Endothelial cell of umbilical vein (primary cell): Measurements from ENCODE around the gene ATP5ME. TPM values are rescaled to one million over a fixed set of nuclear protein-coding genes. Genes with fewer than 3 reads are reported as not detected.

Experiments
- BruUV-seq: library from RNA; stranded (reverse); fragments of 400-500 nt; replicated peaks from 2 replicates; lab custom pipeline; 2021; lab: Mats Ljungman, UMichigan
- CTCF ChIA-PET: fragments of 300-600, 350-600 bp; sonication (Branson Sonifier 250); formaldehyde crosslinking; loops from one replicate; lab custom pipeline; 2021; ENCODE audit warnings: antibody characterized with exemption, inconsistent platforms; lab: Charles Lee
- POLR2A ChIA-PET: fragments of 300-600, 350-600 bp; sonication (Branson Sonifier 250); formaldehyde crosslinking; loops from one replicate; lab custom pipeline; 2021; ENCODE audit warnings: antibody characterized with exemption, inconsistent platforms; lab: Charles Lee
- DNase-seq: peaks from one replicate; pipeline ENCODE4 v3.0.0-alpha.2; 2011; ENCODE audit warnings: low read depth, low spot score
- FAIRE-seq: peaks from 2 replicates; lab custom pipeline; 2011; peaks lifted over from hg19 to GRCh38; lab: Jason Lieb, UNC
- H2AFZ ChIP-seq: 2 replicates; pipeline ENCODE4 v1.6.0; 2012; ENCODE audit warnings: low read depth, low read length, control low read depth, inconsistent platforms
- H3K27ac ChIP-seq: 2 replicates; pipeline ENCODE4 v1.5.1; 2011; ENCODE audit warnings: low read depth, mild to moderate bottlenecking, control low read depth, low read length, moderate library complexity; ENCODE audit not compliant: insufficient read depth
- H3K27me3 ChIP-seq, 2 experiments: 2 replicates each; pipeline versions ENCODE4 v1.6.0 to v1.6.1; 2011; ENCODE audit warnings: low read length in 2 of 2, mixed read lengths in 1 of 2; ENCODE audit not compliant: control insufficient read depth in 2 of 2, insufficient read depth in 2 of 2
- H3K36me3 ChIP-seq, 2 experiments: 2 replicates in 1 of 2; 3 replicates in 1 of 2; pipeline ENCODE4 v1.5.1; 2011; ENCODE audit warnings: low read length in 2 of 2, mild to moderate bottlenecking in 1 of 2, moderate library complexity in 1 of 2; ENCODE audit not compliant: control insufficient read depth in 2 of 2, insufficient read depth in 2 of 2; ENCODE audit errors: extremely low read depth in 1 of 2
- H3K4me1 ChIP-seq: 3 replicates; pipeline ENCODE4 v1.5.1; 2011; ENCODE audit warnings: mild to moderate bottlenecking, low read length; ENCODE audit not compliant: control insufficient read depth, insufficient read depth; ENCODE audit errors: extremely low read depth
- H3K4me2 ChIP-seq: 2 replicates; pipeline ENCODE4 v1.6.1; 2011; ENCODE audit warnings: low read length, control low read depth, mixed read lengths; ENCODE audit not compliant: insufficient read depth
- H3K4me3 ChIP-seq, 3 experiments: fragments of 200-600 bp in 1 of 3; sonication (generic), shearing (Covaris generic) in 1 of 3; replicated peaks in 1 of 3; 2 replicates each; pipeline ENCODE4 v1.5.1; 2011 to 2016; ENCODE audit warnings: control low read depth in 3 of 3, low read length in 3 of 3, mild to moderate bottlenecking in 2 of 3, inconsistent platforms in 1 of 3, low read depth in 1 of 3, moderate library complexity in 1 of 3; ENCODE audit not compliant: insufficient read depth in 1 of 3
- H3K79me2 ChIP-seq: 2 replicates; pipeline ENCODE4 v1.6.0; 2012; ENCODE audit warnings: low read length, inconsistent platforms; ENCODE audit not compliant: control insufficient read depth, insufficient read depth
- H3K9ac ChIP-seq: replicated peaks from 2 replicates; pipeline ENCODE3; 2011; ENCODE audit warnings: low read length, control low read depth; ENCODE audit not compliant: insufficient read depth; ENCODE audit errors: extremely low read depth
- H3K9me1 ChIP-seq: replicated peaks from 3 replicates; pipeline ENCODE4 v1.6.0; 2011; ENCODE audit warnings: mild to moderate bottlenecking, low read length; ENCODE audit not compliant: control insufficient read depth, insufficient read depth; ENCODE audit errors: extremely low read depth
- H3K9me3 ChIP-seq: replicated peaks from 2 replicates; pipeline ENCODE4 v1.5.1; 2012; ENCODE audit warnings: low read length, inconsistent platforms; ENCODE audit not compliant: control insufficient read depth, insufficient read depth
- H4K20me1 ChIP-seq: replicated peaks from 2 replicates; pipeline ENCODE3; 2011; ENCODE audit warnings: mild to moderate bottlenecking, low read length; ENCODE audit not compliant: control insufficient read depth, insufficient read depth; ENCODE audit errors: extremely low read depth
- CTCF ChIP-seq, 2 donors: IDR thresholded peaks; 1 replicate in 1 of 2; 2 replicates in 1 of 2; pipeline ENCODE4 v1.5.1; 2011; ENCODE audit warnings: low read length in 2 of 2, mild to moderate bottlenecking in 2 of 2, moderate library complexity in 2 of 2, control low read depth in 1 of 2, inconsistent platforms in 1 of 2, low read depth in 1 of 2; ENCODE audit not compliant: insufficient read depth in 1 of 2; ENCODE audit errors: extremely low read depth in 1 of 2
- FOS ChIP-seq: IDR thresholded peaks from 2 replicates; pipeline ENCODE4 v1.6.1; 2011; ENCODE audit warnings: mild to moderate bottlenecking, low read length, moderate library complexity, borderline replicate concordance; ENCODE audit not compliant: insufficient read depth
- GATA2 ChIP-seq: IDR thresholded peaks from 2 replicates; pipeline ENCODE4 v1.7.0; 2011; ENCODE audit warnings: low read depth, mild to moderate bottlenecking, moderate library complexity, mixed read lengths, low read length; ENCODE audit not compliant: insufficient read length, insufficient read depth
- JUN ChIP-seq: IDR thresholded peaks from 2 replicates; pipeline ENCODE4 v1.6.1; 2011; ENCODE audit warnings: borderline replicate concordance, low read depth; ENCODE audit not compliant: insufficient read length, insufficient read depth
- MYC ChIP-seq: IDR thresholded peaks from one replicate; pipeline ENCODE4 v1.6.1; 2011; ENCODE audit warnings: mild to moderate bottlenecking, low read depth, low read length
- POLR2AphosphoS5 ChIP-seq: IDR thresholded peaks from 2 replicates; pipeline ENCODE4 v1.6.1; 2012; ENCODE audit warnings: low read depth, mild to moderate bottlenecking, control low read depth, low read length, moderate library complexity; ENCODE audit not compliant: insufficient read depth
- dilution Hi-C: fragments of 300-500 bp; cut with MboI; formaldehyde crosslinking; loops from one replicate; pipeline ENCODE4 v1.15.0; 2019; ENCODE audit warnings: low sequenced_read_pairs; ENCODE audit not compliant: extremely low pct_ligation_motif_present
- intact Hi-C: fragments of 100-400 bp; cut with micrococcal nuclease; formaldehyde crosslinking; loops from one replicate; pipeline ENCODE4 v1.10.0; 2022
- polyA plus RNA-seq, 4 experiments: library from polyadenylated mRNA; depleted of rRNA in 3 of 4; stranded (reverse) in 3 of 4; unstranded in 1 of 4; fragments of >200 nt; gene quantifications; 2 replicates each; pipeline versions ENCODE4 v1.2.1 to v1.2.3, GENCODE V29; 2011 to 2012; ENCODE audit warnings: missing spikeins in 1 of 4
- total RNA-seq: library from RNA; stranded (reverse); gene quantifications from 2 replicates; pipeline ENCODE4 v1.2.3, GENCODE V29; 2021
- TF ChIP-seq, protein P1 (sequence below): IDR thresholded peaks from 2 replicates; pipeline ENCODE4 v1.6.1; 2011; ENCODE audit not compliant: insufficient read depth, insufficient read length

ATP5ME gene
- total and polyA plus RNA-seq, 2 donors (not counting 3 experiments of a cell fraction or from before 2014, with no cell fraction given) = 303 to 304 TPM

DNA sequence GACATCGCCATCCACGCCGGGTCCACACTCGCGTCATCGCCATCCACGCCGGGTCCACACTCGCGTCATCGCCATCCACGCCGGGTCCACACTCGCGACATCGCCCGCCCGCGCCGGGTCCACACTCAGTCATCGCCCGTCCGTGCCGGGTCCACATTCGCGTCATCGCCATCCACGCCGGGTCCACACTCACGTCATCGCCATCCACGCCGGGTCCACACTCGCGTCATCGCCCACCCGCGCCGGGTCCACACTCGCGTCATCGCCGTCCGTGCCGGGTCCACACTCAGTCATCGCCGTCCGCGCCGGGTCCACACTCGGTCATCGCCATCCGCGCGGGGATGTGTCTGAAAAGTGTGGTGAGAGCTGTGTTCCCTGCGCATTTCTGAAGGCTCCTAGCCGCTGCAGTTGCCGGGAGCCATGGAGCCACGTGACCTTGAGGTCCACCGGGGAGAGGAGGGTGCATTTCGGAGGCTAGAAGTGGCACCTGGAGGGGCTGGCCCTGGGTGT, 48.8 kb upstream of the ATP5ME start:
- no peaks in the 10 kb centered on the region for H3K27me3 ChIP-seq
- dilution Hi-C loops = no loop called here
- H3K4me1 ChIP-seq = peaks cover 29% of the 10 kb centered on the region
- H3K79me2 ChIP-seq = peaks cover 88% of the 10 kb centered on the region
- H3K27ac ChIP-seq = no peak overlapping the region
- H3K9ac ChIP-seq = no peak overlapping the region
- FAIRE-seq (no peak), DNase-seq (no peak)
- no peak overlapping the region for H3K4me3 ChIP-seq
- H3K4me2 ChIP-seq = no peak overlapping the region
- no peak for TF ChIP-seq CTCF (IDR thresholded peaks at IDR 0.05; ENCODE audit: extremely low read depth in 1 of 2, insufficient read depth in 1 of 2, low read depth in 1 of 2, low read length in 2 of 2)
- no peak for TF ChIP-seq FOS
- TF ChIP-seq GATA2 = no peak
- TF ChIP-seq, protein P1, sequence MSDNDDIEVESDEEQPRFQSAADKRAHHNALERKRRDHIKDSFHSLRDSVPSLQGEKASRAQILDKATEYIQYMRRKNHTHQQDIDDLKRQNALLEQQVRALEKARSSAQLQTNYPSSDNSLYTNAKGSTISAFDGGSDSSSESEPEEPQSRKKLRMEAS = no peak
- no peak for TF ChIP-seq JUN
- no peak for TF ChIP-seq POLR2AphosphoS5
- no peak for TF ChIP-seq MYC
- no peaks in the 10 kb centered on the region for H3K9me1 ChIP-seq
- peaks cover 3% of the 10 kb centered on the region for H4K20me1 ChIP-seq
- intact Hi-C loops = no loop called here
- no peaks in the 10 kb centered on the region for H3K9me3 ChIP-seq
- H3K36me3 ChIP-seq = peaks cover 4 to 7% of the 10 kb centered on the region in 2 experiments
- BruUV-seq = no TSS peak
- POLR2A ChIA-PET = no interaction called here
- H2AFZ ChIP-seq = no peak overlapping the region
- CTCF ChIA-PET = no interaction called here
